A549 (cell line): ENCODE data around the gene FBLN1. TPM values are rescaled to one million over a fixed set of nuclear protein-coding genes. Genes with fewer than 3 reads are reported as not detected.

ENCODE experiments used
- ATAC-seq, 2 experiments: fragments of 200-7000 bp in 1 of 2; fragments of >200 bp in 1 of 2; cut with Nextera tagmentation in 1 of 2; cut with Tn5 transposase in 1 of 2; 3 replicates each; pipeline versions ENCODE4 v1.8.0 to v1.9.1; 2018 to 2020; ENCODE audit warnings: mild to moderate bottlenecking in 1 of 2, moderate library complexity in 1 of 2
- CTCF ChIA-PET: fragments of 300-600 bp; sonication (Branson Sonifier 250); formaldehyde crosslinking; extraction: SDS; loops from one replicate; lab custom pipeline; 2021; ENCODE audit warnings: antibody characterized with exemption, inconsistent platforms; lab: Yijun Ruan, JAX
- POLR2A ChIA-PET: fragments of 350-600 bp; formaldehyde crosslinking; extraction: SDS; loops from one replicate; lab custom pipeline; 2021; ENCODE audit warnings: antibody characterized with exemption, inconsistent platforms; lab: Yijun Ruan, JAX
- DNase-seq, 2 experiments: peaks; one replicate each; pipeline versions ENCODE4 v3.0.0 to v3.0.0-alpha.2; 2011 to 2016; ENCODE audit warnings: low read depth in 1 of 2, low spot score in 1 of 2
- FAIRE-seq: peaks from 2 replicates; lab custom pipeline; 2011; peaks lifted over from hg19 to GRCh38; lab: Jason Lieb, UNC
- H3K27ac ChIP-seq, 2 experiments: fragments of >200 bp; sonication (Bioruptor Twin); formaldehyde crosslinking; 3 replicates each; pipeline ENCODE4 v1.5.1; 2016 to 2017
- H3K4me1 ChIP-seq: fragments of >200 bp; sonication (Bioruptor Twin); formaldehyde crosslinking; 3 replicates; pipeline ENCODE4 v1.6.1; 2016
- H3K4me2 ChIP-seq: fragments of >200 bp; sonication (Bioruptor Twin); formaldehyde crosslinking; 3 replicates; pipeline ENCODE4 v1.6.1; 2016
- H3K4me3 ChIP-seq: fragments of >200 bp; sonication (Bioruptor Twin); formaldehyde crosslinking; 3 replicates; pipeline ENCODE4 v1.5.1; 2016
- H3K9me3 ChIP-seq: fragments of >200 bp; sonication (Bioruptor Twin); formaldehyde crosslinking; 3 replicates; pipeline ENCODE4 v1.6.1; 2016
- BCL3 ChIP-seq: fragments of >200 bp; sonication (Bioruptor Twin); formaldehyde crosslinking; IDR thresholded peaks from 3 replicates; pipeline ENCODE4 v1.6.1; 2016
- CHD4 ChIP-seq: fragments of 200-600 bp; sonication (generic); IDR thresholded peaks from 2 replicates; pipeline ENCODE4 v1.6.1; 2016; ENCODE audit warnings: antibody characterized with exemption, mild to moderate bottlenecking, borderline replicate concordance
- ELK1 ChIP-seq: fragments of 150-350 bp; IDR thresholded peaks from 2 replicates; pipeline ENCODE4 v1.6.1; 2014; ENCODE audit warnings: low read depth, mild to moderate bottlenecking, low read length
- FOSL2 ChIP-seq, 2 experiments: fragments of 450-650 bp in 1 of 2; fragments of >200 bp in 1 of 2; sonication (Bioruptor Twin) in 1 of 2; formaldehyde crosslinking; IDR thresholded peaks; 2 replicates each; pipeline versions ENCODE4 v1.5.0 to v1.6.1; 2016 to 2020; ENCODE audit warnings: mild to moderate bottlenecking in 1 of 2, moderate library complexity in 1 of 2
- HES2 ChIP-seq: fragments of >200 bp; sonication (Bioruptor Twin); formaldehyde crosslinking; IDR thresholded peaks from 2 replicates; pipeline ENCODE4 v1.6.1; 2016
- HMGXB4 ChIP-seq: fragments of 250-450 bp; sonication (Bioruptor Pico); IDR thresholded peaks from 2 replicates; pipeline ENCODE4 v1.5.0; 2021; ENCODE audit warnings: mild to moderate bottlenecking, moderate library complexity, borderline replicate concordance
- HOXA7 ChIP-seq: fragments of 250-450 bp; sonication (Bioruptor Pico); IDR thresholded peaks from 2 replicates; pipeline ENCODE4 v1.5.0; 2020; ENCODE audit warnings: mild to moderate bottlenecking, moderate library complexity
- JUNB ChIP-seq: fragments of >200 bp; sonication (Bioruptor Twin); formaldehyde crosslinking; IDR thresholded peaks from 2 replicates; pipeline ENCODE4 v1.6.1; 2016
- KDM1A ChIP-seq: fragments of 200-600 bp; sonication (generic); IDR thresholded peaks from 2 replicates; pipeline ENCODE4 v1.6.1; 2016; ENCODE audit warnings: low read depth, mild to moderate bottlenecking
- MAFK ChIP-seq: fragments of 450-650 bp; IDR thresholded peaks from 2 replicates; pipeline ENCODE4 v1.6.1; 2014; ENCODE audit not compliant: partially characterized antibody
- MAX ChIP-seq: IDR thresholded peaks from 2 replicates; pipeline ENCODE4 v1.6.1; 2012
- MYC ChIP-seq: IDR thresholded peaks from 2 replicates; pipeline ENCODE4 v1.6.1; 2012; ENCODE audit warnings: mild to moderate bottlenecking, inconsistent platforms, low read length, improper control_type of control experiment, borderline replicate concordance
- RAD21 ChIP-seq, 2 experiments: fragments of >200 bp in 1 of 2; sonication (Bioruptor Twin) in 1 of 2; formaldehyde crosslinking in 1 of 2; IDR thresholded peaks in 1 of 2; conservative IDR thresholded peaks in 1 of 2; 2 replicates in 1 of 2; 3 replicates in 1 of 2; pipeline ENCODE4 v1.6.1; 2012 to 2018; ENCODE audit warnings: inconsistent platforms in 1 of 2
- RARB ChIP-seq: fragments of 250-450 bp; sonication (Bioruptor Pico); IDR thresholded peaks from 2 replicates; pipeline ENCODE4 v1.8.0; 2021; ENCODE audit warnings: mild to moderate bottlenecking, moderate library complexity
- RCOR1 ChIP-seq: fragments of 150-350 bp; IDR thresholded peaks from 2 replicates; pipeline ENCODE4 v1.6.1; 2014; ENCODE audit warnings: antibody characterized with exemption, low read length, low read depth
- REST ChIP-seq: fragments of 200-600 bp; sonication (generic); IDR thresholded peaks from 2 replicates; pipeline ENCODE4 v1.6.1; 2016; ENCODE audit warnings: antibody characterized with exemption, mild to moderate bottlenecking, moderate library complexity
- RNF2 ChIP-seq: fragments of 200-600 bp; sonication (generic); IDR thresholded peaks from 2 replicates; pipeline ENCODE4 v1.6.1; 2016; ENCODE audit warnings: low read depth, mild to moderate bottlenecking, antibody characterized with exemption, moderate library complexity, borderline replicate concordance
- SREBF2 ChIP-seq: fragments of 450-650 bp; IDR thresholded peaks from 2 replicates; pipeline ENCODE4 v1.6.1; 2014; ENCODE audit warnings: mild to moderate bottlenecking, moderate library complexity
- TFCP2L1 ChIP-seq: fragments of 250-450 bp; sonication (Bioruptor Pico); IDR thresholded peaks from 2 replicates; pipeline ENCODE4 v1.5.0; 2021; ENCODE audit warnings: mild to moderate bottlenecking
- WGBS: methylation state at CpG from one replicate; pipeline ENCODE4 v1.1.6; 2017; ENCODE audit errors: missing lambda C conversion rate; 5-methylcytosine and 5-hydroxymethylcytosine counted together
- polyA plus RNA-seq, 4 experiments: library from polyadenylated mRNA; depleted of rRNA in 3 of 4; stranded (reverse); fragments of >200 nt; fragmentation: RNase III in 1 of 4; extraction: RNeasy Plus Mini Kit Qiagen cat#74134 plus additional on column Dnase treatment in 1 of 4; gene quantifications; 2 replicates in 3 of 4; 3 replicates in 1 of 4; pipeline ENCODE4 v1.2.3, GENCODE V29; 2011 to 2017

The FBLN1 gene
- polyA plus RNA-seq, 2 of the 4 experiments (the other 2 are of a cell fraction): 18.2 to 32.7 TPM

- DNase-seq (no peak), ATAC-seq (no peak; a peak in 1 of 6 replicates), FAIRE-seq (no peak)
- Histone ChIP-seq H3K4me1 (0 out of 3 replicates have a peak, but pooled peaks cover 6% of the 10 kb centered on the region), H3K9me3 (no peaks in the 10 kb centered on the region), H3K27ac (no peak overlapping the region), H3K4me2 (no peak overlapping the region), H3K4me3 (no peak overlapping the region)
- CTCF ChIA-PET: interaction anchor here (2.3 kb wide), 1 partner anchor 75 kb away, joined by 9 read pairs; no protein-coding TSS in a partner anchor
- POLR2A ChIA-PET: no interaction called here
- no peak for TF ChIP-seq KDM1A
- TF ChIP-seq FOSL2 (IDR thresholded peaks at IDR 0.05): no peak
- TF ChIP-seq FOSL2 (CRISPR knock-in tag; IDR thresholded peaks at IDR 0.05): no peak
- TF ChIP-seq RAD21 (conservative IDR thresholded peaks at IDR 0.05 in 1 of 2, IDR thresholded peaks at IDR 0.05 in 1 of 2): no peak
- no peak for TF ChIP-seq CHD4
- no peak for TF ChIP-seq MAFK
- TF ChIP-seq RNF2: no peak
- no peak for TF ChIP-seq SREBF2
- TF ChIP-seq HES2: no peak
- TF ChIP-seq MYC: no peak
- TF ChIP-seq MAX: no peak
- no peak for TF ChIP-seq TFCP2L1 (CRISPR knock-in tag)
- no peak for TF ChIP-seq RARB (CRISPR knock-in tag)
- TF ChIP-seq JUNB: no peak
- TF ChIP-seq RCOR1: no peak
- TF ChIP-seq BCL3: no peak
- no peak for TF ChIP-seq ELK1
- no peak for TF ChIP-seq HMGXB4 (CRISPR knock-in tag)
- no peak for TF ChIP-seq REST
- no peak for TF ChIP-seq HOXA7 (CRISPR knock-in tag)
- WGBS: 72% methylated on average over 7 of the region's 7 CpGs
These were observed 13.5 kb downstream of the FBLN1 start for GRCh38 chr22:45516163-45516562.
